Measurements from ENCODE around the gene TEFM. TPM values are rescaled to one million over a fixed set of nuclear protein-coding genes. Genes with fewer than 3 reads are reported as not detected.

The TEFM gene
- total and polyA plus RNA-seq, 2 experiments from 2014 or later: 14.2 to 19.2 TPM

DNA sequence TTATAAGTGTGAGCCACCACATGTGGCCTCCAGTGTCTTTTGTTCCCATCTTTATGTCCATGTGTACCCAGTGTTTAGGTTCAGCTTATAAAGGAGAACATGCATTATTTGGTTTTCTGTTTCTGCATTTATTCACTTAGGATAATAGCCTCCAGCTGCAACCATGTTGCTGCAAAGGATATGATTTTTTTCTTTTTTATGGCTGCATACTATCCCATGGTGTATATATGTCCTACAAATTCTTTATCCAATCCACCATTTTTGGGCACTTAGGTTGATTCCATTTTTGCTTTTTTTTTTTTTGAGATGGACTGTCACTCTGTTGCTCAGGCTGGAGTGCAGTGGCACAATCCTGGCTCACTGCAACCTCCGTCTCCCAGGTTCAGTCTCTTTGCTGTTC, 41.4 kb downstream of the TEFM start:
- no peak overlapping the region for H3K4me2 ChIP-seq

DNA sequence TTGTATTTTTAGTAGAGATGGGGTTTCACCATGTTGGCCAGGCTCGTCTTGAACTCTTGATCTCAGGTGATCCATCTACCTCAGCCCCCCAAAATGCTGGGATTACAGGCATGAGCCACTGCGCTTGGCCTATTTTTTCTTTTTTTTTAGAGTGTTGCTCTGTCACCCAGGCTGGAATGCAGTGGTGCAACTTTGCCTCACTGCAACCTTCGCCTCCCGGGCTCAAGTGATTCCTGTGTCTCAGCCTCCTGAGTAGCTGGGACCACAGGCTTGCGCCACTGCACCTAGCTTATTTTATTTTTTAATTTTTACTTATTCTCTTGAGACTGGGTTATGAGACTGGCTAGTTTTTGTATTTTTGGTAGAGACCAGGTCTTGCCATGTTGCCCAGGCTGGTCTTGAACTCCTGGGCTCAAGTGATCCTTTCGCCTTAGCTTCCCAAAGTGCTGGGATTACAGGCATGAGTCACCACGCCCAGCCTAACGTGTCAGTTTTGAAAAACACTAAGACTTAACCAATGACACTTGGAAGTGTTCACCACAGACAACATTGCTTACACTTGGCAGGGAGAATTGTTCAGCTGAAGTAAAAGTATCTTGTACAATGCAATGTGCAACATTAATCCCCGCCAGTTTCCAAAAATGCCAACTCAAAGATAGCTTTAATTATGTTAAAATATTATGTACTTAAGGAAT, 47.3 kb downstream of the TEFM start:
- WGBS (ENCODE audit: low lambda C conversion rate, missing lambda C conversion rate): 93% methylated on average over 9 of the region's 9 CpGs

More for the DNA sequence above, 41.4 kb downstream of the TEFM start:
- no peak for DNase-seq (ENCODE audit: low spot score)
- Histone ChIP-seq H3K36me3 (replicated peaks; ENCODE audit: insufficient read depth, low read depth) (no peaks in the 10 kb centered on the region), H3K4me3 (no peak overlapping the region), H3K9me2 (replicated peaks; ENCODE audit: insufficient read depth) (no peaks in the 10 kb centered on the region), H3K27me3 (no peaks in the 10 kb centered on the region), H3K9me3 (ENCODE audit: low read depth) (no peaks in the 10 kb centered on the region), H2AFZ (no peak overlapping the region), H4K20me1 (ENCODE audit: insufficient read depth, poor library complexity, severe bottlenecking) (no peaks in the 10 kb centered on the region), H3K27ac (no peak overlapping the region), H3K4me1 (ENCODE audit: insufficient read depth) (no peaks in the 10 kb centered on the region), H3K79me2 (no peaks in the 10 kb centered on the region)
- no peak for TF ChIP-seq EZH2phosphoT487 (IDR thresholded peaks at IDR 0.05; ENCODE audit: low read depth, severe bottlenecking, unreplicated experiment)
- TF ChIP-seq EZH2 (IDR thresholded peaks at IDR 0.05; ENCODE audit: borderline replicate concordance): no peak
- no peak for TF ChIP-seq CTCF (IDR thresholded peaks at IDR 0.05; ENCODE audit: poor library complexity)
- WGBS (ENCODE audit: low lambda C conversion rate, missing lambda C conversion rate): 95% methylated on average over 1 of the region's 1 CpG

DNA sequence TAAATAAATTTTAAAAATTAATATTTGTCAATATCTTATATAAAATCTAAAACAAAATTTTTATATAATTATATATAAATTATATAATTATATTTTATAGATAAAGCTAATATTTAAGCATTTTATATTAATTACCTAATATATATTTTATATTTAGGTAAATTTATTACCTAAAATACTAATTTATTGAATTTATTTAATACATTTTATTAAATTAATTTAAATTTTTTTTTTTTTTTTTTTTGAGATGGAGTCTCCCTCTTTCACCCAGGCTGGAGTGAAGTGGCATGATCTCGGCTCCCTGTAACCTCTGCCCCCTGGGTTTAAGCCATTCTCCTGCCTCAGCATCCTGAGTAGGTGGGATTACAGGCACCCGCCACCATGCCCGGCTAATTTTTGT, 51.9 kb downstream of the TEFM start:
- Histone ChIP-seq H3K9me2 (replicated peaks; ENCODE audit: insufficient read depth) (no peaks in the 10 kb centered on the region), H3K9me3 (ENCODE audit: low read depth) (no peaks in the 10 kb centered on the region), H3K79me2 (no peaks in the 10 kb centered on the region), H3K27me3 (no peaks in the 10 kb centered on the region), H3K4me2 (no peak overlapping the region), H3K4me1 (ENCODE audit: insufficient read depth) (no peaks in the 10 kb centered on the region), H4K20me1 (ENCODE audit: insufficient read depth, poor library complexity, severe bottlenecking) (no peaks in the 10 kb centered on the region), H2AFZ (no peak overlapping the region), H3K4me3 (no peak overlapping the region), H3K27ac (no peak overlapping the region), H3K36me3 (replicated peaks; ENCODE audit: insufficient read depth, low read depth) (no peaks in the 10 kb centered on the region)
- DNase-seq (ENCODE audit: low spot score): no peak
- no peak for TF ChIP-seq CTCF (IDR thresholded peaks at IDR 0.05; ENCODE audit: poor library complexity)
- no peak for TF ChIP-seq EZH2 (IDR thresholded peaks at IDR 0.05; ENCODE audit: borderline replicate concordance)
- TF ChIP-seq EZH2phosphoT487 (IDR thresholded peaks at IDR 0.05; ENCODE audit: low read depth, severe bottlenecking, unreplicated experiment): no peak
- WGBS (ENCODE audit: low lambda C conversion rate, missing lambda C conversion rate): 93% methylated on average over 3 of the region's 3 CpGs

More for the DNA sequence above, 47.3 kb downstream of the TEFM start:
- Histone ChIP-seq H3K79me2 (no peaks in the 10 kb centered on the region), H3K9me2 (replicated peaks; ENCODE audit: insufficient read depth) (no peaks in the 10 kb centered on the region), H2AFZ (no peak overlapping the region), H3K36me3 (replicated peaks; ENCODE audit: insufficient read depth, low read depth) (no peaks in the 10 kb centered on the region), H3K4me3 (no peak overlapping the region), H4K20me1 (ENCODE audit: insufficient read depth, poor library complexity, severe bottlenecking) (no peaks in the 10 kb centered on the region), H3K27me3 (no peaks in the 10 kb centered on the region), H3K4me2 (no peak overlapping the region), H3K27ac (no peak overlapping the region), H3K9me3 (ENCODE audit: low read depth) (no peaks in the 10 kb centered on the region), H3K4me1 (ENCODE audit: insufficient read depth) (no peaks in the 10 kb centered on the region)
- DNase-seq (ENCODE audit: low spot score): no peak
- TF ChIP-seq EZH2phosphoT487 (IDR thresholded peaks at IDR 0.05; ENCODE audit: low read depth, severe bottlenecking, unreplicated experiment) (no peak), EZH2 (IDR thresholded peaks at IDR 0.05; ENCODE audit: borderline replicate concordance) (no peak), CTCF (IDR thresholded peaks at IDR 0.05; ENCODE audit: poor library complexity) (no peak)

Small RNAs within 50 kb of the gene (small RNA-seq; reads per million reads assigned to genes)
- not detected for gene RNU6-298P

Other genes starting within 250 kb of the TEFM start
- gene CRLF3, start 81.5 kb downstream of the TEFM start, total RNA-seq: 8.7 and 9.7 TPM in 2 replicates
- gene CRLF3, start 81.5 kb downstream of the TEFM start, polyA plus RNA-seq: 6.6 and 8.4 TPM in 2 replicates
- 2.0 and 3.2 TPM in 2 replicates for gene ATAD5, start 74.3 kb downstream of the TEFM start, total RNA-seq
- gene ATAD5, start 74.3 kb downstream of the TEFM start, polyA plus RNA-seq: 1.2 and 1.5 TPM in 2 replicates
- gene ADAP2, start 15.7 kb upstream of the TEFM start, total RNA-seq: 1.2 and 1.5 TPM in 2 replicates
- gene ADAP2, start 15.7 kb upstream of the TEFM start, polyA plus RNA-seq: 0.61 and 0.70 TPM in 2 replicates
- 7.6 and 8.9 TPM in 2 replicates for gene RNF135, start 64.8 kb upstream of the TEFM start, total RNA-seq
- gene RNF135, start 64.8 kb upstream of the TEFM start, polyA plus RNA-seq: 10.1 and 16.7 TPM in 2 replicates
- gene NF1, start 188.7 kb upstream of the TEFM start, total RNA-seq: 37.4 and 45.9 TPM in 2 replicates
- 8.4 and 11.4 TPM in 2 replicates for gene NF1, start 188.7 kb upstream of the TEFM start, polyA plus RNA-seq

Data from hepatocyte (in vitro differentiated cells).